Measurements from ENCODE around the gene C1QTNF5. TPM values are rescaled to one million over a fixed set of nuclear protein-coding genes. Genes with fewer than 3 reads are reported as not detected.
A peak's percentile ranks its signal among the peaks of the same experiment; 100 is the strongest.

The C1QTNF5 gene
- total RNA-seq, 1 donor from 2014 or later = 4.0 TPM

DNA sequence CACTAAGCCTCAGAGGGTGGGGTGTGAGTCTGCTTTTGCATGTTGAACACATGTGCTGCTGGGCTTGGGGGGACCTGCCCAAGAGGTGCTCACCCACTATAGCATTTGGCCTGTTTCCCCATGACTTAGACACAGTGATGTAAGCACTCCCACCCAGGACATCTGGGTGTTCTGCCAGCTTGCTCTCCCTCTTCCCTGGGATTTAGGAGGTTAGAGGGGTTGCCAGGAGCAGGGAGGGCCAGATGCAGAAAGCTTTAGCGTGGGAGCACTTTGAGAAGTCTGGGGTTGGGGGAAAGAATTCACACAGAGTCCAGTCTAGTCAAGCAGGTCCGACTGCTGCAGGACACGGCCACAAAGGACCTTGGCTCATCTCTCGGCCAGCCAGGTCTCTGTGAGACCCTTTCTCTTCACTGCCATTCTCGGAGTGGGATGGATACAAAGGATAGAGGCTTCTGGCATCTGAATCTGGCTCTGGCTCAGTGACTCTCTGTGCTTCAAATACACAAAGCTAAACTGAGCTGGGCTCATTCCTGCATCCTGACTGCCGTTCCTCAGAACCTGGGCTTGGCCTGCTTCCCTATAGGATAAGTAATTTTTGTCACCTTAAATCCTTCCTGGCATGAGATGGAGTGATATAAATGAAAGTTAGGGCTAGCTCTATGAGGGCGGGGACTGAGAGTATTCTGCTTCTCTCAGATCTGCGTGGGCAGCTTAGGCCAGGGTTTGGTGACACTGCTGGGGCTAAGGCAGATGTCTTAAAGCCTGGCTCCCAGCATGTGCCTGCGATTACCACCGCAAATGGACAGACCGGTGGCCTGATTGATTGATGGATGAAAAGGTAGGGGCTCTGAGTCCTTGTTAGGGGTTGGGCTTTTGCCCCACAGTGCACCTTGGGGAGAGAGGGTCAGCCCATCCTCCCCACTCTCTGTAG is 26.3 kb upstream of the C1QTNF5 start:
- no peak overlapping the region for H3K4me3 Mint-ChIP-seq
- no peak for DNase-seq (ENCODE audit: extremely low spot score, unreplicated experiment)
- H3K36me3 Mint-ChIP-seq = peaks cover 3% of the 10 kb centered on the region
- peak overlapping the region; percentile 26 for H3K27ac Mint-ChIP-seq
- H3K9me3 Mint-ChIP-seq = peaks cover 4% of the 10 kb centered on the region
- peaks cover 33% of the 10 kb centered on the region for H3K27me3 Mint-ChIP-seq
- TF ChIP-seq, protein P1, sequence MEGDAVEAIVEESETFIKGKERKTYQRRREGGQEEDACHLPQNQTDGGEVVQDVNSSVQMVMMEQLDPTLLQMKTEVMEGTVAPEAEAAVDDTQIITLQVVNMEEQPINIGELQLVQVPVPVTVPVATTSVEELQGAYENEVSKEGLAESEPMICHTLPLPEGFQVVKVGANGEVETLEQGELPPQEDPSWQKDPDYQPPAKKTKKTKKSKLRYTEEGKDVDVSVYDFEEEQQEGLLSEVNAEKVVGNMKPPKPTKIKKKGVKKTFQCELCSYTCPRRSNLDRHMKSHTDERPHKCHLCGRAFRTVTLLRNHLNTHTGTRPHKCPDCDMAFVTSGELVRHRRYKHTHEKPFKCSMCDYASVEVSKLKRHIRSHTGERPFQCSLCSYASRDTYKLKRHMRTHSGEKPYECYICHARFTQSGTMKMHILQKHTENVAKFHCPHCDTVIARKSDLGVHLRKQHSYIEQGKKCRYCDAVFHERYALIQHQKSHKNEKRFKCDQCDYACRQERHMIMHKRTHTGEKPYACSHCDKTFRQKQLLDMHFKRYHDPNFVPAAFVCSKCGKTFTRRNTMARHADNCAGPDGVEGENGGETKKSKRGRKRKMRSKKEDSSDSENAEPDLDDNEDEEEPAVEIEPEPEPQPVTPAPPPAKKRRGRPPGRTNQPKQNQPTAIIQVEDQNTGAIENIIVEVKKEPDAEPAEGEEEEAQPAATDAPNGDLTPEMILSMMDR (conservative IDR thresholded peaks at IDR 0.05) = no peak
- H3K4me1 Mint-ChIP-seq (ENCODE audit: unreplicated experiment) = peaks cover 56% of the 10 kb centered on the region

DNA sequence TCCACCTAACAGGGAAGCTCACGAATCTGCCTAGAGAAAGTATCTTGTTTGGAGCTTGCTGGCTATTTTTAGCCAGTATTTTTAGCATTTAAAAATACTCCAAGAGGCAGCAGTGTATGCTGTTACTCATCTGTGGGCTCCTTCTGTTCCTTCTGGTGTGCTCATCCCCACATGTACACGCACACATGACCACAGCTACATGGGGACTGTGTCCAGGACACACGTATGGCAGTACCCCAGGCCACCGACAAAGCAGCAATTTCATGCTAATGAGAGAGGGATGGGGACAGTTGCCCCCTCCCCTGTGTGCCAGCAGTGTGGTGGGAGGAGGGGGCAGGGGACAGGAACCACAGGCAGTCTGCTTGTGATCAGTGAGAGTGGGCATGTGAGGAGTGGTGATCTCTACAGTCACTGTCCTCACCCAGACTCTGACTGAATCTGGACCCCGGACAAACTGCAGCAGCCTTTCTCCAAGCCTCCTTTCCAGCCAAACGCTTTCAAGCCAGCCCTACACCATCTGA is 24.4 kb upstream of the C1QTNF5 start:
- Mint-ChIP-seq H3K4me3 (peak overlapping the region; percentile 87), H3K9me3 (peaks cover 4% of the 10 kb centered on the region), H3K27me3 (peaks cover 33% of the 10 kb centered on the region), H3K36me3 (peaks cover 3% of the 10 kb centered on the region), H3K27ac (peak overlapping the region; percentile 85), H3K4me1 (ENCODE audit: unreplicated experiment) (peaks cover 50% of the 10 kb centered on the region)
- TF ChIP-seq, protein P1 (conservative IDR thresholded peaks at IDR 0.05) = no peak
- no peak for DNase-seq (ENCODE audit: extremely low spot score, unreplicated experiment)

DNA sequence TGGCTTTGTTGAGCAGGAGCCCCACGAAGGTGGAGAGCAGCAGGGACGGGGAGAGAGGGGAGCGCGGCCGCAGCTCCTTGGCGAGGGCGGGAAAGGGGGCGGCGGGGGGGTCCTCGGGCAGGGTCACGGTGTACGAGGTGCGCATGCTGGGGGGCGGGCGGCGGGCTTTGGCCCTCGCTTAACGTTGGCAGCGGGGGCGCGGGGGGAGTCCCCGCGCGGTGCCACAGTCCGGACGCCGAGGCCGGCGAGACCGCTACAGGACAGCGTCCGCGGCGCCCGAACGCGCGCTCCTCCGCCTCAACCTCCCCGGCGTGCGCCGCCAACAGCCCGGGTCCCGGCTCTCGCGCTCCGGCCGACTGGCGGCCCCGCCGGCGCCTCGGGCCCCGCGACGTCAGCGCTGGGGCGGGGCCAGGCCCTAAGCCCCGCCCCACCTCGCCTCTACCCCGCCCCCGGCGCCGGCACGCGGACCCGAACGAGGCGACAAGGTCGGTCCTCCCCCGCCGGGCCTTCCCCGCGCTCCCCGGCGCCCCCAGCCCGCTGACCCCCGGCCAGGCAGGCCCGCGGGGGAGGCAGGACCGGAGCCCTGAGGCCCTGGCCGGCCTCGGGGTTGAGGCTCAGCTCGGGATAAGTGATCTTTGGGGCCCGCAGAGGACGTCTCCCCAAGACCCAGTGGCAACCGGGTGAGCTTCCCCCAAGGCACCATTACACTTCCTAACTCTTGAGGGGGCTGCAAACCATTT is 23.3 kb upstream of the C1QTNF5 start:
- TF ChIP-seq, protein P1 (conservative IDR thresholded peaks at IDR 0.05) = no peak
- Mint-ChIP-seq H3K27ac (peak overlapping the region; percentile 85), H3K36me3 (peaks cover 3% of the 10 kb centered on the region), H3K4me3 (peak overlapping the region; percentile 87), H3K4me1 (ENCODE audit: unreplicated experiment) (peaks cover 41% of the 10 kb centered on the region), H3K27me3 (peaks cover 32% of the 10 kb centered on the region), H3K9me3 (peaks cover 4% of the 10 kb centered on the region)
- no peak for DNase-seq (ENCODE audit: extremely low spot score, unreplicated experiment)

DNA sequence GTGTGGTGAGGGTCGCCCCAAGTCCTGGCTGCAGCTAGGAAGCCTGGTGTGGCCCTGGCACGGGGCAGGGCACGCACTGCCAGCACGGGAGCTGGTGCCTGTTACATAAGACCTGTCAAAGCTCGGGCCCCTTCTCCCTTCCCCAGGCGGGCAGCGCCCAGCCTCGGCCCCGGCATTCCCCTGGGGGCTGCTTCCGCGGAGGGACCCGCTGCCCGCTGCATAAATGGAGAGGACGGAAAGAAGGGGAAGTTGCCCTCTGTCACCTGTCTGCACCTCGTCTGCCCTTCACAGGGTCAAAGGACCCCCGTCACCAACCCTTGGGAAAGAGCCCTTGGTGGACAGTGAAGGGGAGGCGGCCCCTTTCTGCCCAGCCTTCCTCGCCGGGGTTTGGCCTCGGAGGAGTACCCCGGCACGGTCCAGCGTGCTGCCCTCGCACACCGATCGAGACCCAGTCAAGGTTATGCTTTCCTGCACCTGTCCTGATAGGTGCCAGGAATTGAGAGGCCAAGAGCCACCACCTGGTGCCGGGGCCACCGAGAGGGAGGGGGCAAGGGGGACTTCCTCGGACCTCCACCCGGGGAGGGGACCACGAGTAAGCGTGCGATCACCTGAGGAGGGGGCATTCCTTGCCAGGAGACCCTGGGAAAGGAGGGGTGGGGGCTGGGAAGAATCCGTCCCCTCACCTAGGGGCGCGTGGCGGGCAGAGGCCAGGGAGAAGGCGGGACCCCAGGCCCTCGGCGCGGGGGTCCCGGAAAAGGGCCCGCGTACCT is 22.6 kb upstream of the C1QTNF5 start:
- peaks cover 3% of the 10 kb centered on the region for H3K36me3 Mint-ChIP-seq
- DNase-seq (ENCODE audit: extremely low spot score, unreplicated experiment) = no peak
- H3K4me1 Mint-ChIP-seq (ENCODE audit: unreplicated experiment) = peaks cover 37% of the 10 kb centered on the region
- H3K27me3 Mint-ChIP-seq = peaks cover 32% of the 10 kb centered on the region
- H3K27ac Mint-ChIP-seq = no peak overlapping the region
- TF ChIP-seq, protein P1 (conservative IDR thresholded peaks at IDR 0.05) = no peak
- H3K9me3 Mint-ChIP-seq = peaks cover 4% of the 10 kb centered on the region
- no peak overlapping the region for H3K4me3 Mint-ChIP-seq

DNA sequence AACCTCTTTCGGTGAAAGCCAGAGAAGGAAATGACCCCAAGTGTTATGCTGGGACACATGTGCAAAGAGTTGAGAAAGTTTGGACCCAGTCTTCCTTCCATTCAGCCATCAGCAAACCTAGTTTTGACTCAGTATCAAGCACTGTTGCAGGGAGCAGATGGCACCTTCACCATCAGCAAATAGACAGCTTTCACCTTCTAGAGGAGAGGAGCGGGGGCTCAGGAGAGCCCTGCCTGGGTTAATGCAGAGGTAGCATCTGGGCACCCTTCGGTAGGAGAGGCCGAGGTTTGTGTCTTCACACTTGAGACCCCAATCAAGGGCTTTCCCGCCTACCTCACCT is 22.0 kb upstream of the C1QTNF5 start:
- Mint-ChIP-seq H3K9me3 (peaks cover 4% of the 10 kb centered on the region), H3K27me3 (peaks cover 32% of the 10 kb centered on the region), H3K27ac (peak overlapping the region; percentile 74), H3K4me1 (ENCODE audit: unreplicated experiment) (peaks cover 33% of the 10 kb centered on the region), H3K4me3 (peak overlapping the region; percentile 70), H3K36me3 (peaks cover 4% of the 10 kb centered on the region)
- TF ChIP-seq, protein P1 (conservative IDR thresholded peaks at IDR 0.05) = no peak
- DNase-seq (ENCODE audit: extremely low spot score, unreplicated experiment) = no peak

Data from type B pancreatic cell (in vitro differentiated cells).